ENCODE data around the gene EIF2AK2. TPM values are rescaled to one million over a fixed set of nuclear protein-coding genes. Genes with fewer than 3 reads are reported as not detected.

The EIF2AK2 gene
- total RNA-seq, 1 donor from 2014 or later, result 37.0 TPM

- ChIA-PET POLR2A (interaction anchor here (0.6 kb wide), 1 partner anchor 90 kb away, joined by 3 read pairs; no protein-coding TSS in a partner anchor), CTCF (interaction anchor here (0.8 to 3.7 kb wide), 6 partner anchors 12 to 708 kb away, joined by 3 to 23 read pairs (median 5); partner anchors contain the start of gene EIF2AK2)
- ATAC-seq (ENCODE audit: low read depth), result peak; percentile 86
- Mint-ChIP-seq H3K36me3 (ENCODE audit: low read depth) (no peaks in the 10 kb centered on the region), H3K27me3 (no peaks in the 10 kb centered on the region), H3K4me3 (no peak overlapping the region), H3K4me1 (no peaks in the 10 kb centered on the region), H3K27ac (no peak overlapping the region), H3K9me3 (peaks cover 10% of the 10 kb centered on the region)
- DNase-seq, result no peak
- intact Hi-C loops (cut with micrococcal nuclease), result loop anchor here (1.0 to 5.0 kb wide), 5 partner anchors 63 to 1106 kb away; partner anchors contain the start of genes CEBPZ and NDUFAF7
- TF ChIP-seq, protein P1, sequence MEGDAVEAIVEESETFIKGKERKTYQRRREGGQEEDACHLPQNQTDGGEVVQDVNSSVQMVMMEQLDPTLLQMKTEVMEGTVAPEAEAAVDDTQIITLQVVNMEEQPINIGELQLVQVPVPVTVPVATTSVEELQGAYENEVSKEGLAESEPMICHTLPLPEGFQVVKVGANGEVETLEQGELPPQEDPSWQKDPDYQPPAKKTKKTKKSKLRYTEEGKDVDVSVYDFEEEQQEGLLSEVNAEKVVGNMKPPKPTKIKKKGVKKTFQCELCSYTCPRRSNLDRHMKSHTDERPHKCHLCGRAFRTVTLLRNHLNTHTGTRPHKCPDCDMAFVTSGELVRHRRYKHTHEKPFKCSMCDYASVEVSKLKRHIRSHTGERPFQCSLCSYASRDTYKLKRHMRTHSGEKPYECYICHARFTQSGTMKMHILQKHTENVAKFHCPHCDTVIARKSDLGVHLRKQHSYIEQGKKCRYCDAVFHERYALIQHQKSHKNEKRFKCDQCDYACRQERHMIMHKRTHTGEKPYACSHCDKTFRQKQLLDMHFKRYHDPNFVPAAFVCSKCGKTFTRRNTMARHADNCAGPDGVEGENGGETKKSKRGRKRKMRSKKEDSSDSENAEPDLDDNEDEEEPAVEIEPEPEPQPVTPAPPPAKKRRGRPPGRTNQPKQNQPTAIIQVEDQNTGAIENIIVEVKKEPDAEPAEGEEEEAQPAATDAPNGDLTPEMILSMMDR (IDR thresholded peaks at IDR 0.05), result no peak
Measured at GRCh38 chr2:37168217-37168981, 11.6 kb upstream of the EIF2AK2 start.

- ATAC-seq (ENCODE audit: low read depth) (no peak), DNase-seq (no peak)
- Mint-ChIP-seq H3K4me1 (no peaks in the 10 kb centered on the region), H3K4me3 (no peak overlapping the region), H3K27ac (no peak overlapping the region), H3K27me3 (no peaks in the 10 kb centered on the region), H3K9me3 (peaks cover 10% of the 10 kb centered on the region), H3K36me3 (ENCODE audit: low read depth) (no peaks in the 10 kb centered on the region)
- ChIA-PET CTCF (interaction anchor here (2.6 to 3.7 kb wide), 2 partner anchors 664 to 709 kb away, joined by 10 to 23 read pairs; no protein-coding TSS in a partner anchor), POLR2A (interaction anchor here (0.6 kb wide), 1 partner anchor 91 kb away, joined by 3 read pairs; no protein-coding TSS in a partner anchor)
- TF ChIP-seq, protein P1 (IDR thresholded peaks at IDR 0.05), result no peak
- intact Hi-C loops (cut with micrococcal nuclease), result loop anchor here (1.0 to 5.0 kb wide), 5 partner anchors 64 to 1107 kb away; partner anchors contain the start of genes CEBPZ and NDUFAF7
Measured at GRCh38 chr2:37167636-37168180, 10.9 kb upstream of the EIF2AK2 start.

GRCh38 chr2:37164757-37165156 lies 8.0 kb upstream of the EIF2AK2 start:
- DNase-seq (no peak), ATAC-seq (ENCODE audit: low read depth) (no peak)
- H3K36me3 Mint-ChIP-seq (ENCODE audit: low read depth), result no peaks in the 10 kb centered on the region
- no peaks in the 10 kb centered on the region for H3K27me3 Mint-ChIP-seq
- intact Hi-C loops (cut with micrococcal nuclease), result loop anchor here (5.0 kb wide), 1 partner anchor 233 kb away; no protein-coding TSS in a partner anchor
- TF ChIP-seq, protein P1 (IDR thresholded peaks at IDR 0.05), result no peak
- H3K4me3 Mint-ChIP-seq, result no peak overlapping the region
- CTCF ChIA-PET, result interaction anchor here (0.7 to 0.8 kb wide), 3 partner anchors 29 to 211 kb away, joined by 3 read pairs; no protein-coding TSS in a partner anchor
- no peaks in the 10 kb centered on the region for H3K4me1 Mint-ChIP-seq
- POLR2A ChIA-PET, result no interaction called here
- H3K27ac Mint-ChIP-seq, result no peak overlapping the region
- H3K9me3 Mint-ChIP-seq, result peaks cover 10% of the 10 kb centered on the region

GRCh38 chr2:37156071-37156856 lies 516 bp downstream of the EIF2AK2 start:
- intact Hi-C loops (cut with micrococcal nuclease), result loop anchor here (2.0 to 5.0 kb wide), 4 partner anchors 41 to 736 kb away; partner anchors contain the start of genes CEBPZ, CEBPZOS, GPATCH11 and HEATR5B
- ChIA-PET POLR2A (interaction anchor here (1.0 to 1.4 kb wide), 3 partner anchors 41 to 189 kb away, joined by 4 to 5 read pairs (median 4); partner anchors contain the start of genes CEBPZ, NDUFAF7 and STRN), CTCF (interaction anchor here (1.2 kb wide), 1 partner anchor 13 kb away, joined by 4 read pairs; no protein-coding TSS in a partner anchor)
- H3K36me3 Mint-ChIP-seq (ENCODE audit: low read depth), result peaks cover 25% of the 10 kb centered on the region
- H3K9me3 Mint-ChIP-seq, result no peaks in the 10 kb centered on the region
- peaks cover 40% of the 10 kb centered on the region for H3K4me1 Mint-ChIP-seq
- H3K27me3 Mint-ChIP-seq, result no peaks in the 10 kb centered on the region
- H3K4me3 Mint-ChIP-seq, result peak overlapping the region; percentile 89
- H3K27ac Mint-ChIP-seq, result peak overlapping the region; percentile 86
- peak; percentile 12 for ATAC-seq (ENCODE audit: low read depth)
- TF ChIP-seq, protein P1 (IDR thresholded peaks at IDR 0.05), result no peak
- DNase-seq, result peak; percentile 15
